A549 (cell line): ENCODE results near the gene GIMAP7. TPM values are rescaled to one million over a fixed set of nuclear protein-coding genes. Genes with fewer than 3 reads are reported as not detected.

ENCODE experiments used
- ATAC-seq, 2 experiments: fragments of 200-7000 bp in 1 of 2; fragments of >200 bp in 1 of 2; cut with Nextera tagmentation in 1 of 2; cut with Tn5 transposase in 1 of 2; 3 replicates each; pipeline versions ENCODE4 v1.8.0 to v1.9.1; 2018 to 2020; ENCODE audit warnings: mild to moderate bottlenecking in 1 of 2, moderate library complexity in 1 of 2
- CTCF ChIA-PET: fragments of 300-600 bp; sonication (Branson Sonifier 250); formaldehyde crosslinking; extraction: SDS; loops from one replicate; lab custom pipeline; 2021; ENCODE audit warnings: antibody characterized with exemption, inconsistent platforms; lab: Yijun Ruan, JAX
- POLR2A ChIA-PET: fragments of 350-600 bp; formaldehyde crosslinking; extraction: SDS; loops from one replicate; lab custom pipeline; 2021; ENCODE audit warnings: antibody characterized with exemption, inconsistent platforms; lab: Yijun Ruan, JAX
- DNase-seq, 2 experiments: peaks; one replicate each; pipeline versions ENCODE4 v3.0.0 to v3.0.0-alpha.2; 2011 to 2016; ENCODE audit warnings: low read depth in 1 of 2, low spot score in 1 of 2
- FAIRE-seq: peaks from 2 replicates; lab custom pipeline; 2011; peaks lifted over from hg19 to GRCh38; lab: Jason Lieb, UNC
- H3K27ac ChIP-seq, 2 experiments: fragments of >200 bp; sonication (Bioruptor Twin); formaldehyde crosslinking; 3 replicates each; pipeline ENCODE4 v1.5.1; 2016 to 2017
- H3K4me1 ChIP-seq: fragments of >200 bp; sonication (Bioruptor Twin); formaldehyde crosslinking; 3 replicates; pipeline ENCODE4 v1.6.1; 2016
- H3K4me2 ChIP-seq: fragments of >200 bp; sonication (Bioruptor Twin); formaldehyde crosslinking; 3 replicates; pipeline ENCODE4 v1.6.1; 2016
- H3K4me3 ChIP-seq: fragments of >200 bp; sonication (Bioruptor Twin); formaldehyde crosslinking; 3 replicates; pipeline ENCODE4 v1.5.1; 2016
- H3K9me3 ChIP-seq: fragments of >200 bp; sonication (Bioruptor Twin); formaldehyde crosslinking; 3 replicates; pipeline ENCODE4 v1.6.1; 2016
- CBX2 ChIP-seq: fragments of 200-600 bp; sonication (generic); IDR thresholded peaks from 2 replicates; pipeline ENCODE4 v1.6.1; 2016; ENCODE audit warnings: low read depth, mild to moderate bottlenecking, borderline replicate concordance
- CHD2 ChIP-seq: fragments of 150-350 bp; IDR thresholded peaks from 2 replicates; pipeline ENCODE4 v1.6.1; 2014; ENCODE audit warnings: low read length; ENCODE audit not compliant: partially characterized antibody
- EHF ChIP-seq: fragments of 250-450 bp; sonication (Bioruptor Pico); IDR thresholded peaks from 2 replicates; pipeline ENCODE4 v1.5.0; 2020; ENCODE audit warnings: mild to moderate bottlenecking
- EHMT2 ChIP-seq: fragments of 200-600 bp; sonication (generic); IDR thresholded peaks from 2 replicates; pipeline ENCODE4 v1.6.1; 2016; ENCODE audit warnings: antibody characterized with exemption, low read depth, mild to moderate bottlenecking, moderate library complexity
- EP300 ChIP-seq, 2 experiments: fragments of >200 bp; sonication (Bioruptor Twin); formaldehyde crosslinking; IDR thresholded peaks; 2 replicates in 1 of 2; 3 replicates in 1 of 2; pipeline ENCODE4 v1.6.1; 2016 to 2017
- ESRRA ChIP-seq: fragments of 150-350 bp; IDR thresholded peaks from 2 replicates; pipeline ENCODE4 v1.6.1; 2014; ENCODE audit warnings: mild to moderate bottlenecking, low read length, borderline replicate concordance
- FOSB ChIP-seq: fragments of 250-450 bp; sonication (Bioruptor Pico); IDR thresholded peaks from 2 replicates; pipeline ENCODE4 v1.5.0; 2020; ENCODE audit warnings: mild to moderate bottlenecking, moderate library complexity
- FOSL2 ChIP-seq, 2 experiments: fragments of 450-650 bp in 1 of 2; fragments of >200 bp in 1 of 2; sonication (Bioruptor Twin) in 1 of 2; formaldehyde crosslinking; IDR thresholded peaks; 2 replicates each; pipeline versions ENCODE4 v1.5.0 to v1.6.1; 2016 to 2020; ENCODE audit warnings: mild to moderate bottlenecking in 1 of 2, moderate library complexity in 1 of 2
- FOXS1 ChIP-seq: fragments of 250-450 bp; sonication (Bioruptor Pico); IDR thresholded peaks from 2 replicates; pipeline ENCODE4 v1.5.0; 2020; ENCODE audit warnings: mild to moderate bottlenecking, moderate library complexity
- HEYL ChIP-seq: fragments of 250-450 bp; sonication (Bioruptor Pico); IDR thresholded peaks from 2 replicates; pipeline ENCODE4 v1.8.0; 2021; ENCODE audit warnings: mild to moderate bottlenecking, moderate library complexity
- HOXA7 ChIP-seq: fragments of 250-450 bp; sonication (Bioruptor Pico); IDR thresholded peaks from 2 replicates; pipeline ENCODE4 v1.5.0; 2020; ENCODE audit warnings: mild to moderate bottlenecking, moderate library complexity
- KDM1A ChIP-seq: fragments of 200-600 bp; sonication (generic); IDR thresholded peaks from 2 replicates; pipeline ENCODE4 v1.6.1; 2016; ENCODE audit warnings: low read depth, mild to moderate bottlenecking
- MAFK ChIP-seq: fragments of 450-650 bp; IDR thresholded peaks from 2 replicates; pipeline ENCODE4 v1.6.1; 2014; ENCODE audit not compliant: partially characterized antibody
- NFE2L2 ChIP-seq: fragments of 150-350 bp; conservative IDR thresholded peaks from 2 replicates; pipeline ENCODE4 v1.6.1; 2014; ENCODE audit warnings: low read length
- NPAS2 ChIP-seq: fragments of 250-450 bp; sonication (Bioruptor Pico); IDR thresholded peaks from 2 replicates; pipeline ENCODE4 v1.8.0; 2022; ENCODE audit warnings: mild to moderate bottlenecking, moderate library complexity, borderline replicate concordance
- RNF2 ChIP-seq: fragments of 200-600 bp; sonication (generic); IDR thresholded peaks from 2 replicates; pipeline ENCODE4 v1.6.1; 2016; ENCODE audit warnings: low read depth, mild to moderate bottlenecking, antibody characterized with exemption, moderate library complexity, borderline replicate concordance
- SMC3 ChIP-seq: fragments of >200 bp; sonication (Bioruptor Twin); formaldehyde crosslinking; IDR thresholded peaks from 3 replicates; pipeline ENCODE4 v1.6.1; 2018; ENCODE audit warnings: inconsistent platforms
- ZNF302 ChIP-seq: fragments of 250-450 bp; sonication (Bioruptor Pico); IDR thresholded peaks from 2 replicates; pipeline ENCODE4 v1.9.0; 2021; ENCODE audit warnings: inconsistent platforms, mild to moderate bottlenecking, moderate library complexity
- WGBS: methylation state at CpG from one replicate; pipeline ENCODE4 v1.1.6; 2017; ENCODE audit errors: missing lambda C conversion rate; 5-methylcytosine and 5-hydroxymethylcytosine counted together
- polyA plus RNA-seq, 4 experiments: library from polyadenylated mRNA; depleted of rRNA in 3 of 4; stranded (reverse); fragments of >200 nt; fragmentation: RNase III in 1 of 4; extraction: RNeasy Plus Mini Kit Qiagen cat#74134 plus additional on column Dnase treatment in 1 of 4; gene quantifications; 2 replicates in 3 of 4; 3 replicates in 1 of 4; pipeline ENCODE4 v1.2.3, GENCODE V29; 2011 to 2017
- TF ChIP-seq, protein P1 (sequence below): fragments of >200 bp; sonication (Bioruptor Twin); formaldehyde crosslinking; IDR thresholded peaks from 3 replicates; pipeline ENCODE4 v1.5.1; 2016
- TF ChIP-seq, protein P2 (sequence below): IDR thresholded peaks from 2 replicates; pipeline ENCODE4 v1.6.1; 2012
- TF ChIP-seq, protein P3 (sequence below): fragments of >200 bp; sonication (Bioruptor Twin); formaldehyde crosslinking; IDR thresholded peaks from 2 replicates; pipeline ENCODE4 v1.6.1; 2016
- TF ChIP-seq, protein P4 (sequence below): fragments of 200-600 bp; sonication (generic); IDR thresholded peaks from 2 replicates; pipeline ENCODE4 v1.6.1; 2016; ENCODE audit warnings: antibody characterized with exemption, mild to moderate bottlenecking, moderate library complexity

GIMAP7 gene
- polyA plus RNA-seq, 2 of the 4 experiments (the other 2 are of a cell fraction): not detected

DNA sequence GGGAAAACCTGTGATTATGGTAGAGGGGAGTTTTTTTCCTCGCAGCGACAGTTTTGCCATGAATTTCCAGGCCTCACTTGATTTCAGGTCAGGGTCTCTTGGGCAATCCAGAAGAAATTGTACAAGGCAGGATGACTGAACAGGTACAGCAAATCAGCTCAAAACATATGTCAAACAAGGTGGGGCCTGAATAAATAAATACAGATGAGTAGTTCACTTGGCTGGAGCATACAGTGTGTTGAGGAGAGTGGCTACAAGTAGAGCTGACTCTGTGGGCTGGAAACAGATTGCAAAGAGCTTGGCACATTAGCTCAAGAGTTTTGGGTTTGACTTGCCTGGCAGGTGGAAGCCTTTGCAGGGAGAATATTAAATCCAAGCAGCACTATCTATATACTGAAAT is 49.3 kb upstream of the GIMAP7 start:
- H3K9me3 ChIP-seq: no peaks in the 10 kb centered on the region
- ChIA-PET POLR2A (no interaction called here), CTCF (interaction anchor here (1.9 kb wide), 1 partner anchor 17 kb away, joined by 5 read pairs; no protein-coding TSS in a partner anchor)
- ATAC-seq: no peak
- no peak overlapping the region for H3K4me3 ChIP-seq
- H3K4me1 ChIP-seq: no peaks in the 10 kb centered on the region
- no peak overlapping the region for H3K27ac ChIP-seq
- TF ChIP-seq CHD2 (no peak), HEYL (CRISPR knock-in tag) (no peak), CBX2 (no peak), ESRRA (no peak), FOSB (no peak), FOXS1 (CRISPR knock-in tag) (no peak), NPAS2 (no peak), MAFK (no peak), NFE2L2 (no peak), HOXA7 (CRISPR knock-in tag) (no peak), EP300 (IDR thresholded peaks at IDR 0.05) (no peak), EHF (CRISPR knock-in tag) (no peak), ZNF302 (CRISPR knock-in tag) (no peak), KDM1A (no peak), FOSL2 (IDR thresholded peaks at IDR 0.05) (no peak), FOSL2 (CRISPR knock-in tag; IDR thresholded peaks at IDR 0.05) (no peak), RNF2 (no peak)
- TF ChIP-seq, protein P1, sequence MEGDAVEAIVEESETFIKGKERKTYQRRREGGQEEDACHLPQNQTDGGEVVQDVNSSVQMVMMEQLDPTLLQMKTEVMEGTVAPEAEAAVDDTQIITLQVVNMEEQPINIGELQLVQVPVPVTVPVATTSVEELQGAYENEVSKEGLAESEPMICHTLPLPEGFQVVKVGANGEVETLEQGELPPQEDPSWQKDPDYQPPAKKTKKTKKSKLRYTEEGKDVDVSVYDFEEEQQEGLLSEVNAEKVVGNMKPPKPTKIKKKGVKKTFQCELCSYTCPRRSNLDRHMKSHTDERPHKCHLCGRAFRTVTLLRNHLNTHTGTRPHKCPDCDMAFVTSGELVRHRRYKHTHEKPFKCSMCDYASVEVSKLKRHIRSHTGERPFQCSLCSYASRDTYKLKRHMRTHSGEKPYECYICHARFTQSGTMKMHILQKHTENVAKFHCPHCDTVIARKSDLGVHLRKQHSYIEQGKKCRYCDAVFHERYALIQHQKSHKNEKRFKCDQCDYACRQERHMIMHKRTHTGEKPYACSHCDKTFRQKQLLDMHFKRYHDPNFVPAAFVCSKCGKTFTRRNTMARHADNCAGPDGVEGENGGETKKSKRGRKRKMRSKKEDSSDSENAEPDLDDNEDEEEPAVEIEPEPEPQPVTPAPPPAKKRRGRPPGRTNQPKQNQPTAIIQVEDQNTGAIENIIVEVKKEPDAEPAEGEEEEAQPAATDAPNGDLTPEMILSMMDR: no peak
- TF ChIP-seq, protein P2, sequence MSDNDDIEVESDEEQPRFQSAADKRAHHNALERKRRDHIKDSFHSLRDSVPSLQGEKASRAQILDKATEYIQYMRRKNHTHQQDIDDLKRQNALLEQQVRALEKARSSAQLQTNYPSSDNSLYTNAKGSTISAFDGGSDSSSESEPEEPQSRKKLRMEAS: no peak
- TF ChIP-seq, protein P3, sequence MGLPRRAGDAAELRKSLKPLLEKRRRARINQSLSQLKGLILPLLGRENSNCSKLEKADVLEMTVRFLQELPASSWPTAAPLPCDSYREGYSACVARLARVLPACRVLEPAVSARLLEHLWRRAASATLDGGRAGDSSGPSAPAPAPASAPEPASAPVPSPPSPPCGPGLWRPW: no peak
- TF ChIP-seq, protein P4, sequence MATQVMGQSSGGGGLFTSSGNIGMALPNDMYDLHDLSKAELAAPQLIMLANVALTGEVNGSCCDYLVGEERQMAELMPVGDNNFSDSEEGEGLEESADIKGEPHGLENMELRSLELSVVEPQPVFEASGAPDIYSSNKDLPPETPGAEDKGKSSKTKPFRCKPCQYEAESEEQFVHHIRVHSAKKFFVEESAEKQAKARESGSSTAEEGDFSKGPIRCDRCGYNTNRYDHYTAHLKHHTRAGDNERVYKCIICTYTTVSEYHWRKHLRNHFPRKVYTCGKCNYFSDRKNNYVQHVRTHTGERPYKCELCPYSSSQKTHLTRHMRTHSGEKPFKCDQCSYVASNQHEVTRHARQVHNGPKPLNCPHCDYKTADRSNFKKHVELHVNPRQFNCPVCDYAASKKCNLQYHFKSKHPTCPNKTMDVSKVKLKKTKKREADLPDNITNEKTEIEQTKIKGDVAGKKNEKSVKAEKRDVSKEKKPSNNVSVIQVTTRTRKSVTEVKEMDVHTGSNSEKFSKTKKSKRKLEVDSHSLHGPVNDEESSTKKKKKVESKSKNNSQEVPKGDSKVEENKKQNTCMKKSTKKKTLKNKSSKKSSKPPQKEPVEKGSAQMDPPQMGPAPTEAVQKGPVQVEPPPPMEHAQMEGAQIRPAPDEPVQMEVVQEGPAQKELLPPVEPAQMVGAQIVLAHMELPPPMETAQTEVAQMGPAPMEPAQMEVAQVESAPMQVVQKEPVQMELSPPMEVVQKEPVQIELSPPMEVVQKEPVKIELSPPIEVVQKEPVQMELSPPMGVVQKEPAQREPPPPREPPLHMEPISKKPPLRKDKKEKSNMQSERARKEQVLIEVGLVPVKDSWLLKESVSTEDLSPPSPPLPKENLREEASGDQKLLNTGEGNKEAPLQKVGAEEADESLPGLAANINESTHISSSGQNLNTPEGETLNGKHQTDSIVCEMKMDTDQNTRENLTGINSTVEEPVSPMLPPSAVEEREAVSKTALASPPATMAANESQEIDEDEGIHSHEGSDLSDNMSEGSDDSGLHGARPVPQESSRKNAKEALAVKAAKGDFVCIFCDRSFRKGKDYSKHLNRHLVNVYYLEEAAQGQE: no peak
- TF ChIP-seq, all 56 proteins: peak for 0
- FAIRE-seq: no peak
- no peak for DNase-seq
- WGBS: 41% methylated on average over 2 of the region's 2 CpGs
- H3K4me2 ChIP-seq: no peak overlapping the region

DNA sequence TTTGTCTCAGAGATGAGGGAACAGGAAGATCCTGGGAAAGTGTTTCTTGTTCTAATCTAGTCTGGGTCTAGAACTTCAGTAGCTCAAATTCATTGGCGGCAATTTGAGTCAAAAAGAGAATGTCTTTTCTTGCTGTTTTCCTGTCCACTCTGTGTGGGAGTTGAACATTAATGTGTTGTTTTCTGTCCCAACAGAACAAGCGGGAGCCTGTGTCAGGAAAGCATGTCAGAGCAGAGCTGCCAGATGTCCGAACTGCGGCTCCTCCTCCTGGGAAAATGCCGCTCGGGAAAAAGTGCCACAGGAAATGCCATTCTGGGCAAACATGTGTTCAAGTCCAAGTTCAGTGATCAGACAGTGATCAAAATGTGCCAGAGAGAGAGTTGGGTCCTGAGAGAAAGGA is 48.2 kb upstream of the GIMAP7 start:
- POLR2A ChIA-PET: no interaction called here
- Histone ChIP-seq H3K4me1 (no peaks in the 10 kb centered on the region), H3K4me3 (no peak overlapping the region), H3K4me2 (no peak overlapping the region), H3K9me3 (no peaks in the 10 kb centered on the region), H3K27ac (no peak overlapping the region)
- CTCF ChIA-PET: interaction anchor here (1.5 to 1.9 kb wide), 2 partner anchors 13 to 18 kb away, joined by 3 to 5 read pairs; no protein-coding TSS in a partner anchor
- TF ChIP-seq SMC3 (no peak), ESRRA (no peak), EHMT2 (no peak)
- no peak for DNase-seq
- ATAC-seq: no peak
- WGBS: 66% methylated on average over 6 of the region's 6 CpGs
- no peak for FAIRE-seq
